HCT116 (cell line): ENCODE measurements around the gene RNF11. TPM values are rescaled to one million over a fixed set of nuclear protein-coding genes. Genes with fewer than 3 reads are reported as not detected.
A peak's percentile ranks its signal among the peaks of the same experiment; 100 is the strongest.

ENCODE experiments used
- ATAC-seq: fragments of 200-7000 bp; cut with Tn5 transposase; 2 replicates; pipeline ENCODE4 v1.9.1; 2020; ENCODE audit warnings: mild to moderate bottlenecking, moderate library complexity
- BruUV-seq: library from RNA; stranded (reverse); fragments of 400-500 nt; replicated peaks from 2 replicates; lab custom pipeline; 2021; lab: Mats Ljungman, UMichigan
- CTCF ChIA-PET: fragments of 300-600 bp; sonication (Branson Sonifier 250); formaldehyde crosslinking; loops from one replicate; lab custom pipeline; 2021; ENCODE audit warnings: antibody characterized with exemption; lab: Charles Lee
- POLR2A ChIA-PET: fragments of 300-600, 350-600 bp; sonication (Branson Sonifier 250); formaldehyde crosslinking; loops from one replicate; lab custom pipeline; 2021; ENCODE audit warnings: antibody characterized with exemption; lab: Charles Lee
- RAD21 ChIA-PET, 2 experiments: fragments of 300-600 bp; sonication (Branson Sonifier 250); formaldehyde crosslinking; loops; one replicate each; lab custom pipeline; 2023; ENCODE audit warnings: low total read pairs in 2 of 2; ENCODE audit not compliant: uncharacterized antibody in 2 of 2, unreplicated experiment in 2 of 2, low non-redundant PET in 1 of 2; lab: Charles Lee
- DNase-seq: peaks from one replicate; pipeline ENCODE4 v3.0.0-alpha.2; 2010; ENCODE audit warnings: low read depth, low spot score
- H2AFZ ChIP-seq: fragments of 200-600 bp; shearing (Covaris generic), sonication (generic); 2 replicates; pipeline ENCODE4 v1.6.1; 2017; ENCODE audit warnings: low read depth, mixed run types, mixed read lengths, antibody characterized with exemption, low read length; ENCODE audit not compliant: poor library complexity, severe bottlenecking
- H3K27ac ChIP-seq: 2 replicates; pipeline ENCODE4 v1.5.1; 2012; ENCODE audit warnings: low read depth, low read length
- H3K27me3 ChIP-seq: fragments of 200-600 bp; sonication (generic); 2 replicates; pipeline ENCODE4 v1.6.1; 2016; ENCODE audit warnings: mixed run types, low read length, mixed read lengths; ENCODE audit not compliant: insufficient read depth
- H3K36me3 ChIP-seq, 2 experiments: fragments of 200-500 bp in 1 of 2; fragments of 200-600 bp in 1 of 2; sonication (Bioruptor generic) in 1 of 2; sonication (generic) in 1 of 2; 2 replicates each; pipeline versions ENCODE4 v1.5.1 to v1.6.1; 2014 to 2016; ENCODE audit warnings: low read length in 2 of 2, inconsistent platforms in 1 of 2, mixed read lengths in 1 of 2, mixed run types in 1 of 2; ENCODE audit not compliant: insufficient read depth in 2 of 2, control insufficient read depth in 1 of 2
- H3K4me1 ChIP-seq, 2 experiments: fragments of 200-600 bp in 1 of 2; sonication (generic) in 1 of 2; 2 replicates each; pipeline versions ENCODE4 v1.5.1 to v1.6.1; 2012 to 2017; ENCODE audit warnings: low read length in 2 of 2, inconsistent platforms in 1 of 2, mild to moderate bottlenecking in 1 of 2, mixed read lengths in 1 of 2, mixed run types in 1 of 2, moderate library complexity in 1 of 2; ENCODE audit not compliant: insufficient read depth in 2 of 2, control insufficient read depth in 1 of 2
- H3K4me2 ChIP-seq: fragments of 200-600 bp; sonication (generic); 2 replicates; pipeline ENCODE4 v1.6.1; 2017; ENCODE audit warnings: mixed run types, low read length, mixed read lengths
- H3K4me3 ChIP-seq, 2 experiments: fragments of 200-600 bp in 1 of 2; sonication (generic) in 1 of 2; replicated peaks in 1 of 2; 2 replicates each; pipeline ENCODE4 v1.5.1; 2011 to 2016; ENCODE audit warnings: low read length in 2 of 2, control low read depth in 1 of 2, low read depth in 1 of 2, mild to moderate bottlenecking in 1 of 2, mixed read lengths in 1 of 2, mixed run types in 1 of 2
- H3K79me2 ChIP-seq: fragments of 200-600 bp; sonication (generic); 2 replicates; pipeline ENCODE4 v1.6.1; 2017; ENCODE audit warnings: mild to moderate bottlenecking, mixed run types, low read length, moderate library complexity, mixed read lengths; ENCODE audit not compliant: insufficient read depth
- H3K9ac ChIP-seq: fragments of 200-600 bp; sonication (generic); 2 replicates; pipeline ENCODE4 v1.6.1; 2016; ENCODE audit warnings: low read length, mixed read lengths
- H3K9me2 ChIP-seq: fragments of 200-600 bp; sonication (generic), shearing (Covaris generic); 2 replicates; pipeline ENCODE4 v1.6.1; 2017; ENCODE audit warnings: mixed run types, mild to moderate bottlenecking, moderate library complexity; ENCODE audit not compliant: insufficient read depth
- H3K9me3 ChIP-seq, 2 experiments: fragments of 200-500 bp in 1 of 2; fragments of 200-600 bp in 1 of 2; sonication (Bioruptor generic) in 1 of 2; sonication (generic) in 1 of 2; 2 replicates each; pipeline ENCODE4 v1.6.1; 2014 to 2017; ENCODE audit warnings: low read length in 2 of 2, mixed read lengths in 2 of 2, inconsistent platforms in 1 of 2, low read depth in 1 of 2, mild to moderate bottlenecking in 1 of 2, mixed run types in 1 of 2, moderate library complexity in 1 of 2; ENCODE audit not compliant: control insufficient read depth in 1 of 2, insufficient read depth in 1 of 2
- H4K20me1 ChIP-seq: fragments of 200-600 bp; sonication (generic), shearing (Covaris generic); 2 replicates; pipeline ENCODE4 v1.6.1; 2017; ENCODE audit warnings: mixed run types, mild to moderate bottlenecking, moderate library complexity; ENCODE audit not compliant: insufficient read depth
- CBX3 ChIP-seq: IDR thresholded peaks from 2 replicates; pipeline ENCODE4 v1.6.1; 2012; ENCODE audit warnings: low read depth
- CTCF ChIP-seq, 3 experiments: fragments of 200-600 bp in 1 of 3; sonication (generic) in 1 of 3; IDR thresholded peaks in 2 of 3; conservative IDR thresholded peaks in 1 of 3; 2 replicates each; pipeline ENCODE4 v1.5.1; 2012 to 2017; ENCODE audit warnings: low read depth in 2 of 3, low read length in 2 of 3, antibody characterized with exemption in 1 of 3, borderline replicate concordance in 1 of 3, control low read depth in 1 of 3, mild to moderate bottlenecking in 1 of 3, mixed read lengths in 1 of 3, mixed run types in 1 of 3, moderate library complexity in 1 of 3; ENCODE audit not compliant: insufficient read depth in 1 of 3
- EGR1 ChIP-seq: IDR thresholded peaks from 2 replicates; pipeline ENCODE4 v1.6.1; 2012; ENCODE audit warnings: low read depth
- EZH2phosphoT487 ChIP-seq: fragments of 200-600 bp; IDR thresholded peaks from 2 replicates; pipeline ENCODE4 v1.6.1; 2018; ENCODE audit warnings: antibody characterized with exemption, borderline replicate concordance
- FOSL1 ChIP-seq: IDR thresholded peaks from 2 replicates; pipeline ENCODE4 v1.6.1; 2012; ENCODE audit warnings: low read depth
- JUND ChIP-seq: IDR thresholded peaks from 2 replicates; pipeline ENCODE4 v1.6.1; 2012
- MAX ChIP-seq: IDR thresholded peaks from 2 replicates; pipeline ENCODE4 v1.6.1; 2012
- POLR2A ChIP-seq: IDR thresholded peaks from 2 replicates; pipeline ENCODE4 v1.7.0; 2011; ENCODE audit warnings: borderline replicate concordance; ENCODE audit not compliant: insufficient read depth, insufficient read length; ENCODE audit errors: extremely low read depth
- POLR2AphosphoS5 ChIP-seq: IDR thresholded peaks from 2 replicates; pipeline ENCODE4 v1.6.1; 2011; ENCODE audit warnings: mild to moderate bottlenecking, low read depth, low read length, moderate library complexity
- RAD21 ChIP-seq: IDR thresholded peaks from 2 replicates; pipeline ENCODE4 v1.6.1; 2012; ENCODE audit warnings: low read depth, mild to moderate bottlenecking
- SIN3A ChIP-seq: IDR thresholded peaks from 2 replicates; pipeline ENCODE4 v1.6.1; 2012; ENCODE audit warnings: low read depth
- SP1 ChIP-seq: IDR thresholded peaks from 2 replicates; pipeline ENCODE4 v1.6.1; 2012; ENCODE audit warnings: low read depth
- SRF ChIP-seq: IDR thresholded peaks from 2 replicates; pipeline ENCODE4 v1.6.1; 2012; ENCODE audit warnings: low read depth
- YY1 ChIP-seq: IDR thresholded peaks from 2 replicates; pipeline ENCODE4 v1.6.1; 2011; ENCODE audit warnings: low read length, low read depth, moderate library complexity, mild to moderate bottlenecking; ENCODE audit not compliant: insufficient replicate concordance; ENCODE audit errors: extremely low read depth
- ZBTB33 ChIP-seq: IDR thresholded peaks from 2 replicates; pipeline ENCODE4 v1.6.1; 2011; ENCODE audit warnings: mild to moderate bottlenecking, low read length, moderate library complexity; ENCODE audit not compliant: insufficient replicate concordance; ENCODE audit errors: extremely low read depth
- ZFX ChIP-seq: fragments of 450-650 bp; IDR thresholded peaks from 2 replicates; pipeline ENCODE4 v1.6.1; 2017
- intact Hi-C: fragments of 100-400 bp; cut with micrococcal nuclease; formaldehyde crosslinking; loops from 2 replicates; pipeline ENCODE4 v1.10.0; 2022
- total RNA-seq: library from RNA; stranded (reverse); gene quantifications from one replicate; pipeline ENCODE4 v1.2.1, GENCODE V29; 2021; ENCODE audit not compliant: unreplicated experiment

The RNF11 gene
- total RNA-seq, 1 experiment from 2014 or later = 60.9 TPM

GRCh38 chr1:51296383-51297357 lies 60.6 kb downstream of the RNF11 start (continued):
- no peak for TF ChIP-seq POLR2A
- TF ChIP-seq EGR1 = no peak
- peak; percentile 59; the same call in 1 of the 2 replicates for TF ChIP-seq MAX
- no peak for TF ChIP-seq JUND
- no peak for TF ChIP-seq SP1
- TF ChIP-seq ZFX = no peak
- no peak for TF ChIP-seq FOSL1

- ATAC-seq (0 out of 2 replicates have a peak, but pooled peaks have one; percentile 6), DNase-seq (no peak)
- intact Hi-C loops = loop anchor here (10.0 kb wide), 1 partner anchor 543 kb away; no protein-coding TSS in a partner anchor
- Histone ChIP-seq H3K9me2 (no peaks in the 10 kb centered on the region), H3K4me2 (peak overlapping the region; percentile 43), H2AFZ (no peak overlapping the region), H3K9ac (peak overlapping the region; percentile 44), H3K27me3 (no peaks in the 10 kb centered on the region), H3K36me3 (no peaks in the 10 kb centered on the region), H3K4me3 (no peak overlapping the region), H3K79me2 (no peaks in the 10 kb centered on the region), H3K9me3 (no peaks in the 10 kb centered on the region), H3K27ac (no peak overlapping the region), H4K20me1 (no peaks in the 10 kb centered on the region), H3K4me1 (peaks cover 0 to 23% of the 10 kb centered on the region in 2 experiments; a peak in 2 of 4 replicates)
- ChIA-PET RAD21 (interaction anchor here in 1 of 2 experiments (0.9 kb wide), 1 partner anchor 109 kb away, joined by 3 read pairs; no protein-coding TSS in a partner anchor), CTCF (interaction anchor here (0.5 to 2.3 kb wide), 7 partner anchors 9 to 368 kb away, joined by 3 to 8 read pairs (median 4); no protein-coding TSS in a partner anchor), POLR2A (interaction anchor here (1.1 kb wide), 1 partner anchor 8 kb away, joined by 3 read pairs; no protein-coding TSS in a partner anchor)
- TF ChIP-seq SIN3A (no peak), CTCF (IDR thresholded peaks at IDR 0.05 in 2 of 3, conservative IDR thresholded peaks at IDR 0.05 in 1 of 3; ENCODE audit: borderline replicate concordance in 1 of 3, insufficient read depth in 1 of 3, low read depth in 2 of 3, low read length in 2 of 3) (no peak), CBX3 (no peak), RAD21 (no peak), EZH2phosphoT487 (no peak), SRF (no peak), ZFX (no peak), POLR2AphosphoS5 (no peak), ZBTB33 (no peak), YY1 (no peak), EGR1 (no peak)
- BruUV-seq = no TSS peak
Measured at GRCh38 chr1:51297401-51298321, 61.6 kb downstream of the RNF11 start.
